ENCODE data around the gene DCAF6.
"Not testable (repeated sequence)": the region's sequence is repeated elsewhere in the genome, so short reads cannot be mapped to it uniquely, and the experiment has no call there.

DCAF6 gene

DNA sequence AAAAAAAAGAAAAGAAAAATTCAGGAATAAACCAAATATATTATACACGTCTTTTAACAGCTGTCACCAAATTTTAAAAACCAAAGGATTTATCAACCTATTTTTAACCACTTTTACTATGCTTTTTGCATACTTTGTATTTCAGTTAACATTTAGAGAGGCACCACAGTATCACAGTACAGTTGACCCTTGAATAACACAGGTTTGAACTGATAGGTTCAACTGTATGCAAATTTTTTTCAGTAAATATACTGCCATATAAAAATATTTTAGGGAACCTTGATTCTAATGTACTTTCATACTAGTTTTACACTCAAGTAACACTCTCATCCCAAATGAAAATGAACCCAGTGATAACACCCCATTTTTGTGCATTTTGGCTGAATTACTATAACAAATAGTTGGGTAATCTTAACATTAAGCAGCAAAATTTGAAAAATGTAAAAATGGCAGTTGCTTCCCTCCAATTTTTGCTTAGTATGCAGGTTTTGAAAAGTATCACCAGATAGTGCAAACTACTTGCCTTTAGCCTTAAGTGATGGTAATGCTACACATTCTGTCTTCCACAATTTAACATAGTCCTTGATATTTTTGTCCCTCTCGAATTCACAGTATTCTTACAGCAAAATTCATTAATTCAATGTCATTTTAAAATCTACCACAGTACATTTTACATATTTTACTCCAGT, 11.8 kb upstream of the DCAF6 start:
- DNase-seq, result no peak

- DNase-seq, result no peak
These were observed 9.9 kb upstream of the DCAF6 start for GRCh38 chr1:167926486-167926997.

DNA sequence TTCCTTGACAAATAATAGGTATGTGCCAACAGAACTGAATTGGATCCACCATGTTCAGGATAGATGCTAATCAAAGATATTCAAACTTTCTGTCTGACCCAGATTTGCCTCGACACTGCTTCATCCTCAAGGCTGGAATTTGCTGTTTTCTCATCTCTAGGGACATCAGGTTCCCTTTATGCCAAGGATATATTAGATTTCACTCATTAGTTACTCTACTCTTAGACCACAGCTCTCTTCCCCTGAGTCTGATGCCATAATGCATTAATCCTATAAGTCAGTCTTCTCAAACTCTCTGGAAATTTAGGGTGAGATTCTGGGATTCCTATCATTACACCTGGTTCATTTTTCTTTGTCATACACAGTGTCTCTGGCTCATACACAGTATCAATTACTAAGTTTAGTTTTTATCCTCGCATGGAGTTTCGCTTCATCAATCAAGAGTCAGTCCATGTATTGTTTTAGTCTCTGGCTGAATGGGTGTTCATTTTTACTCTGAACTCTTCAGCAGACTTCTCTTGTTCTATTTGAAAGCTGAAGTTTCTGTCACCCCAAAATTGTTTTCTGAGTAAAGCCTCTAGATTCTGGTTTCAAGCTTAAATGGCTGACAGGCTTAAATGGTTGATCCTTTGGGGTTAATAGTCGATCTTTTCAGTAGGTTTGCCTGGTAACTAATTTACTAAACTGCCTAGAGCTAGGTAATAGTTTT, 9.3 kb upstream of the DCAF6 start:
- no peak for DNase-seq

DNA sequence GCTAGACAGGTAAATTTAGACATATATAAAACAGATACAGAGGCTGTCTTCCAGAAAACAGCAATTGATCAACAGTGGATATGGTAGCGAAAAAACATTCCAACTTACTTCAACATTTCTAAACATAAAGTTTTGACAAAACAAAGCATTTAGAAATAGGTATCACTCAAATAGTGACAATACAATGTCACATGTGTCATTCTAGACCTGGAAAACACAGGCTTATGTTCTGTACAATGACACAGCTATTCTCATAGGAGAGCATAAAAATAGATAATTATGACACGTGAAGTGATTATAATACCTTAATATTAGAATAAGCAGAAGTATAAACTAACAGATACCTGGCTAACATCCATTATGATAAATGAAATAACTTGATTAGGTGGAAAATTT, 8.0 kb upstream of the DCAF6 start:
- no peak for DNase-seq

DNA sequence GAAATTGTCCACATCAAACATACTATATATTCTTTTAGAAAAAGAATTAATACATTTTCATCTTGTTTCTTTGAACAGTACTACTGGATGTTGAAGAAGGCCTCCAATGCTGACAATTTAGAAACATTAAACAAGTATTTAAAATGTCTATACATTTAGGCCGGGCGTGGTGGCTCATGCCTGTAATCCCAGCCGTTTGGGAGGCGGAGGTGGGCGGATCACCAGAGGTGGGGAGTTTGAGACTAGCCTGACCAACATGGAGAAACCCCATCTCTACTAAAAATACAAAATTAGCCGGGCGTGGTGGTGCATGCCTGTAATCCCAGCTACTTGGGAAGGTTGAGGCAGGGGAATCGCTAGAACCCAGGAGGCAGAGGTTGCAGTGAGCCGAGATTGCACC, 7.6 kb upstream of the DCAF6 start:
- DNase-seq, result not testable (repeated sequence)

DNA sequence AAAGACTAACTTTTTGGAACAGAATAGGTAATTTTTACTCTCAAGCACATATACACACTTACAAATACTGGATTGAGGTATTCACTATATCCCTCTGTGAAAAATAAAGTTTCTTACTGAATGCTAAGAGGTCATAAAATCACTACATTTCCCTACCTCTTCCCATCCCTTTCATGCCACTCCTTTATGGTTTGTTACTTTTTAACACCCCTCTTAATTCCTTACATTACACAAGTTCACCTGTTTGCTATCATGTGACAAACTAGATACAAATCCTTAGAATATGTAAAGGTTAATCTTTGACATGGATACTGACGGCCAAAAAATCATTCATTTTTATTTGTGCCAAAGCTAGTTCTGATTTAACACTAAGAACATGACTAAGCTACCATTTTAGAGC, 6.8 kb upstream of the DCAF6 start:
- DNase-seq, result no peak

- no peak for DNase-seq
These were observed 2.7 kb upstream of the DCAF6 start for GRCh38 chr1:167933788-167934187.

GRCh38 chr1:167934426-167935215, 1.9 kb upstream of the DCAF6 start:
- DNase-seq, result no peak

- DNase-seq, result no peak
These were observed 1.0 kb upstream of the DCAF6 start for GRCh38 chr1:167935216-167936067.

- peak; percentile 56 for DNase-seq
These were observed 636 bp downstream of the DCAF6 start, which contains the start of gene MPC2 for GRCh38 chr1:167936930-167937708. Gene MPC2 (minus strand): TSS chr1:167937072. CDS start chr1:167935841, 1,231 bp downstream.

GRCh38 chr1:167937709-167938010, 1.2 kb downstream of the DCAF6 start:
- no peak for DNase-seq

GRCh38 chr1:167938080-167938636, 1.7 kb downstream of the DCAF6 start:
- DNase-seq, result no peak

GRCh38 chr1:167940264-167940663, 3.8 kb downstream of the DCAF6 start:
- DNase-seq, result no peak

DNA sequence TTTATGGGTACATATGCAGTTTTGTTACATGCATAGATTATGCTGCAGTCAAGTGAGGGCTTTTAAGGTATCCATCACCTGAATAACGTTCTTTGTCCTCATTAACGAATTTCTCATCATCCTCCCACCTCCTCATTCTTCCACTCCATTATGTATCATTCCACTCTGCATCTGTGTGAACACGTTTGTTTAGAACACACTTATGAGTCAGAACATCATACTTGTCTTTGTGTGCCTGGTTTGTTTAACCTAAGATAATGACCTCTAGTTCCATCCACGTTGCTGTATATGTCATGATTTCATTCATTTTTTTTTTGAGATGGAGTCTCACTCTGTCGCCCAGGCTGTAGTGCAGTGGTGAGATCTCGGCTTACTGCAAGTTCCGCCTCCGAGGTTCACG, 7.1 kb downstream of the DCAF6 start:
- DNase-seq, result no peak

GRCh38 chr1:167947733-167948132, 11.2 kb downstream of the DCAF6 start:
- no peak for DNase-seq

DNA sequence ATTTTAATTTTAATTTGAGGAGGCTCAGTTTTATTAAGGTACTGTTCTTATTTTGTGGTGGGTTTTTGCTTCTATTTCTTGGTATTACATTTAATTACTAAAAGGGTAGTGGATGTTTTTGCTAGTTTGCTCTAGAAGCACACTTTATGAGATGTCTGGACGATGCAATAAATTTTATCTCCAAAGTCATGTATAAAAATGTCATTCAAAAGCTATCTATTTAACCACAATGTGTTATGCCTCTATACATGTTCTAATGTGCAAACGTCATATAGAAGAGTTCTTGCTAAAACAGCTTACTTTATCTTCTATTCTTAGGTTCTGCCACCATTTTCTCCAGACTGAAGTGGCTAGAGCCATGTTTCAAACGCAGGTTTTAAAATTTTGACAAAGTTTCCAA, 13.3 kb downstream of the DCAF6 start:
- no peak for DNase-seq

- no peak for DNase-seq
These were observed 14.1 kb downstream of the DCAF6 start for GRCh38 chr1:167950569-167950968.

- DNase-seq, result no peak
These were observed 19.4 kb downstream of the DCAF6 start for GRCh38 chr1:167955915-167956314.

DNA sequence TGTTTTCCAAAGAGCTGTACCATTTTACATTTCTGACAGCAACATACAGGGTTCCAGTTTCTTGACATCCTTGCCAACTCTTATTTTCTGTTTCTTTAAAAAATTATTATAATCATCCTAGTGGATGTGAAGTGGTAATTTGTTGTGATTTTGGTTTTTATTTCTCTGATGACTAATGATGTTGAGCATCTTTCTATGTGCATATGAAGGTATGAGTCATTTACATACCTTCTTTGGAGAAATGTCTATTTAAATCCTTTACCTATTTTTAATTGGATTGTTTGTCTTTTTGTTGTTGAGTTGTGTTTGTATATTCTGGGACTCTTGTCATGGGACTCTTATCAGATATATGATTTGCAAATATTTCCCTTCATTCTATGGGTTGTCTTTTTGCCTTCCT, 21.2 kb downstream of the DCAF6 start:
- no peak for DNase-seq

DNA sequence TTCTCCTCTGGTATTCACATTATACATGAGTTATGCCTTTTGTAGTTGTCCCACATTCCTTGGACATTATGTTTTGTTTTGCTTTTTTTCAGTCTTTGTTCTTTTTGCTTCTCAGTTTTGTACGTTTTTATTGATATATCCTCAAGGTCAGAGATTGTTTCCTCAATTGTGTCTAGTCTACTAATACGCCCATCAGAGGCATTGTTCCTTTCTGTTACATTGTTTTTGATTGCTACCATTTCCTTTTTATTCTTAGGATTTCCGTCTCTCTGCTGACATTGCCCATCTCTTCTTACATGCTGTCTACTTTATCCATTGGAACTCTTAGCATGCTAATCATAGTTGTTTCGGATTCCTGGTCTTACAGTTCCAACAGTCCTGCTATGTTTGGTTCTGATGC, 28.2 kb downstream of the DCAF6 start:
- no peak for DNase-seq

- DNase-seq, result no peak
These were observed 29.6 kb downstream of the DCAF6 start for GRCh38 chr1:167966050-167966449.

GRCh38 chr1:167968569-167968968, 32.1 kb downstream of the DCAF6 start:
- no peak for DNase-seq
